AG04449 (cell line): ENCODE measurements around the gene HOXA5.

ENCODE experiments used
- CTCF ChIA-PET: fragments of 350-600 bp; formaldehyde crosslinking; extraction: SDS; loops from one replicate; lab custom pipeline; 2021; ENCODE audit warnings: antibody characterized with exemption; lab: Yijun Ruan, JAX
- POLR2A ChIA-PET: fragments of 400-600, 350-600 bp; formaldehyde crosslinking; extraction: SDS; loops from one replicate; lab custom pipeline; 2020; ENCODE audit warnings: antibody characterized with exemption, inconsistent platforms; lab: Yijun Ruan, JAX
- DNase-seq: peaks from one replicate; pipeline ENCODE4 v3.0.0-alpha.2; 2010; ENCODE audit warnings: low read depth, low spot score
- H3K4me3 ChIP-seq: 2 replicates; pipeline ENCODE4 v1.5.1; 2011; ENCODE audit warnings: low read depth, mild to moderate bottlenecking, control low read depth, low read length
- CTCF ChIP-seq: IDR thresholded peaks from one replicate; pipeline ENCODE4 v1.5.1; 2011; ENCODE audit warnings: mild to moderate bottlenecking, moderate library complexity, low read length, control low read depth, inconsistent platforms; ENCODE audit not compliant: insufficient read depth; ENCODE audit errors: missing control alignments

Gene HOXA5

GRCh38 chr7:27171325-27171636 is 27.8 kb upstream of the HOXA5 start:
- no peak for TF ChIP-seq CTCF
- ChIA-PET POLR2A (interaction anchor here (1.3 to 5.5 kb wide), 4 partner anchors 7 to 1315 kb away, joined by 6 to 53 read pairs (median 21); partner anchors contain the start of gene HOXA11), CTCF (interaction anchor here (1.0 to 9.5 kb wide), 5 partner anchors 7 to 1320 kb away, joined by 3 to 117 read pairs (median 4); partner anchors contain the start of gene HOXA9)
- peak overlapping the region; percentile 75 for H3K4me3 ChIP-seq
- DNase-seq, result no peak

GRCh38 chr7:27170426-27171324 is 27.2 kb upstream of the HOXA5 start:
- peak overlapping the region; percentile 75 for H3K4me3 ChIP-seq
- ChIA-PET POLR2A (interaction anchor here (1.1 to 4.2 kb wide), 3 partner anchors 8 to 1314 kb away, joined by 4 to 53 read pairs (median 6); no protein-coding TSS in a partner anchor), CTCF (interaction anchor here (0.9 to 5.3 kb wide), 5 partner anchors 8 to 1315 kb away, joined by 3 to 48 read pairs (median 4); no protein-coding TSS in a partner anchor)
- no peak for DNase-seq
- no peak for TF ChIP-seq CTCF

- POLR2A ChIA-PET, result interaction anchor here (1.1 to 4.2 kb wide), 2 partner anchors 9 to 11 kb away, joined by 4 to 53 read pairs; no protein-coding TSS in a partner anchor
Observed at GRCh38 chr7:27169658-27170425, 26.4 kb upstream of the HOXA5 start.

GRCh38 chr7:27168265-27168947 is 24.9 kb upstream of the HOXA5 start:
- CTCF ChIA-PET, result interaction anchor here (0.7 to 5.3 kb wide), 5 partner anchors 10 to 791 kb away, joined by 3 to 48 read pairs (median 3); partner anchors contain the start of gene HOXA7
- DNase-seq, result no peak
- POLR2A ChIA-PET, result interaction anchor here (0.5 to 4.2 kb wide), 6 partner anchors 10 to 1312 kb away, joined by 3 to 53 read pairs (median 4); partner anchors contain the start of gene HOXA7
- peak; percentile 11 for TF ChIP-seq CTCF
- H3K4me3 ChIP-seq, result peak overlapping the region; percentile 75

More at GRCh38 chr7:27169658-27170425, 26.4 kb upstream of the HOXA5 start:
- DNase-seq, result no peak
- no peak for TF ChIP-seq CTCF
- CTCF ChIA-PET, result interaction anchor here (0.9 to 5.3 kb wide), 5 partner anchors 9 to 1314 kb away, joined by 3 to 48 read pairs (median 4); no protein-coding TSS in a partner anchor
- H3K4me3 ChIP-seq, result peak overlapping the region; percentile 75

GRCh38 chr7:27167916-27168264 is 24.4 kb upstream of the HOXA5 start:
- no peak for DNase-seq
- no peak for TF ChIP-seq CTCF
- POLR2A ChIA-PET, result interaction anchor here (0.6 to 4.2 kb wide), 3 partner anchors 11 to 1311 kb away, joined by 3 to 53 read pairs (median 5); no protein-coding TSS in a partner anchor
- CTCF ChIA-PET, result interaction anchor here (0.7 to 5.3 kb wide), 4 partner anchors 11 to 791 kb away, joined by 3 to 48 read pairs (median 3); partner anchors contain the start of gene HOXA7
- peak overlapping the region; percentile 75 for H3K4me3 ChIP-seq
